Common myeloid progenitor, CD34-positive (primary cell): Measurements from ENCODE around the gene IFFO2.

Experiments
- CTCF ChIA-PET: fragments of 350-600 bp; sonication (Branson Sonifier 250); formaldehyde crosslinking; loops from one replicate; lab custom pipeline; 2021; ENCODE audit warnings: antibody characterized with exemption; lab: Charles Lee
- POLR2A ChIA-PET: fragments of 350-600 bp; sonication (Branson Sonifier 250); formaldehyde crosslinking; loops from one replicate; lab custom pipeline; 2021; ENCODE audit warnings: antibody characterized with exemption; lab: Charles Lee
- DNase-seq, 3 donors: peaks; one replicate each; pipeline versions ENCODE4 v3.0.0 to v3.0.0-alpha.2; 2013
- H3K27ac ChIP-seq, 2 experiments: 1 replicate in 1 of 2; 2 replicates in 1 of 2; pipeline ENCODE4 v1.7.0; 2013; ENCODE audit warnings: inconsistent platforms in 2 of 2, low read length in 2 of 2, mild to moderate bottlenecking in 2 of 2, low read depth in 1 of 2, moderate library complexity in 1 of 2; ENCODE audit not compliant: severe bottlenecking in 2 of 2, insufficient read depth in 1 of 2, poor library complexity in 1 of 2
- H3K27me3 ChIP-seq, 5 experiments: replicated peaks in 2 of 5; 1 replicate in 3 of 5; 2 replicates in 2 of 5; pipeline versions ENCODE4 v1.6.1 to v1.7.0; 2013; ENCODE audit warnings: low read length in 4 of 5, mild to moderate bottlenecking in 2 of 5, moderate library complexity in 2 of 5, inconsistent platforms in 1 of 5; ENCODE audit not compliant: insufficient read depth in 5 of 5, control insufficient read depth in 4 of 5
- H3K36me3 ChIP-seq, 4 experiments: 1 replicate in 2 of 4; 2 replicates in 2 of 4; pipeline versions ENCODE4 v1.6.1 to v1.7.0; 2013; ENCODE audit warnings: low read length in 3 of 4, control low read depth in 1 of 4, mild to moderate bottlenecking in 1 of 4; ENCODE audit not compliant: control insufficient read depth in 4 of 4, insufficient read depth in 4 of 4
- H3K4me1 ChIP-seq, 4 experiments: 1 replicate in 3 of 4; 2 replicates in 1 of 4; pipeline versions ENCODE4 v1.6.1 to v1.7.1; 2013; ENCODE audit warnings: low read length in 3 of 4, mild to moderate bottlenecking in 3 of 4, control low read depth in 1 of 4, inconsistent platforms in 1 of 4, moderate library complexity in 1 of 4; ENCODE audit not compliant: control insufficient read depth in 4 of 4, insufficient read depth in 4 of 4; ENCODE audit errors: control extremely low read depth in 1 of 4
- H3K4me3 ChIP-seq, 7 experiments: 1 replicate in 4 of 7; 2 replicates in 3 of 7; pipeline versions ENCODE4 v1.5.1 to v1.7.0; 2013; ENCODE audit warnings: mild to moderate bottlenecking in 7 of 7, low read length in 6 of 7, moderate library complexity in 6 of 7, inconsistent platforms in 2 of 7, low read depth in 2 of 7, control low read depth in 1 of 7; ENCODE audit not compliant: insufficient read depth in 4 of 7, control insufficient read depth in 1 of 7; ENCODE audit errors: extremely low read depth in 1 of 7
- H3K9me3 ChIP-seq, 5 experiments: 1 replicate in 4 of 5; 2 replicates in 1 of 5; pipeline versions ENCODE4 v1.6.1 to v1.7.1; 2013; ENCODE audit warnings: low read length in 4 of 5, mild to moderate bottlenecking in 2 of 5, inconsistent platforms in 1 of 5, low read depth in 1 of 5, moderate library complexity in 1 of 5; ENCODE audit not compliant: control insufficient read depth in 4 of 5, insufficient read depth in 2 of 5; ENCODE audit errors: control extremely low read depth in 1 of 5
- WGBS: methylation state at CpG from one replicate; pipeline ENCODE4 v1.1.5; 2013; ENCODE audit not compliant: insufficient coverage; 5-methylcytosine and 5-hydroxymethylcytosine counted together

Gene IFFO2

DNA sequence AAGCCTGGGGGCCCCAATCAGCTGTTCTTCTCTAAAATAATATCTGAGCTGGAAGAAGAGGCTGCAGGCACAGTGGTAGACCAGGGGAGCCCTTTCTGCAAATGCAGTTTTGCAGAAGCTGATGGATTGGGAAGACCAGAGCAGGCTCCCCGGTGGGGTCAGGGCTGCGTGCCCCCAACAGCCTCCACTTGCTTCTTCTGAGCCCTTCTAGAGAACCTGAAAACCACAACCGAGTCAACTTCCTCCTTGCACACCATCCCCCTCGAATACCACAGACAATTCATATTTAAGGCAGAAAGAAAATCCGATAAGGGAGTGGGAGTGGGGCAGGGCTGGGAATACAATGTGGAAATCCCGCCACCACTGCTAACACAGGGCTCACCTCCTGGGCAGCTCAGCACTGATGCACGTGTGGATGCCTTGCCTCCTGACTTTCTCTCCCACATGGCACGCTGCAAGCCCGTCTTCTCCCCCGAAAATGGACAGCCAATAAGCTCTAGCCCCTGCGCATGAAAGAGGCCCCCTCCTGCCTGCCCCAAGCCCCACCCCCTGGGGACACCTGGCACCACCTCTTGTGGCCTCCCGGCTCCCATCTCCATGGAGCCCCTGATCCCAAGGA is 28.7 kb downstream of the IFFO2 start:
- DNase-seq, result peak; percentile 77 to 93 (median 92)
- ChIA-PET CTCF (interaction anchor here (1.1 to 13.0 kb wide), 8 partner anchors 9 to 51 kb away, joined by 3 to 199 read pairs (median 11); partner anchors contain the start of gene ALDH4A1), POLR2A (interaction anchor here (1.3 to 3.1 kb wide), 3 partner anchors 20 to 23 kb away, joined by 5 to 16 read pairs (median 8); no protein-coding TSS in a partner anchor)
- Histone ChIP-seq H3K9me3 (no peaks in the 10 kb centered on the region), H3K4me3 (peak overlapping the region in 6 of 7 experiments; percentile 17 to 64 (median 54)), H3K27me3 (no peaks in the 10 kb centered on the region), H3K36me3 (no peaks in the 10 kb centered on the region), H3K4me1 (peaks cover 4 to 72% (median 69%) of the 10 kb centered on the region in 4 experiments), H3K27ac (peak overlapping the region in 1 of 2 experiments; percentile 84)
- WGBS, result 3% methylated on average over 8 of the region's 12 CpGs

DNA sequence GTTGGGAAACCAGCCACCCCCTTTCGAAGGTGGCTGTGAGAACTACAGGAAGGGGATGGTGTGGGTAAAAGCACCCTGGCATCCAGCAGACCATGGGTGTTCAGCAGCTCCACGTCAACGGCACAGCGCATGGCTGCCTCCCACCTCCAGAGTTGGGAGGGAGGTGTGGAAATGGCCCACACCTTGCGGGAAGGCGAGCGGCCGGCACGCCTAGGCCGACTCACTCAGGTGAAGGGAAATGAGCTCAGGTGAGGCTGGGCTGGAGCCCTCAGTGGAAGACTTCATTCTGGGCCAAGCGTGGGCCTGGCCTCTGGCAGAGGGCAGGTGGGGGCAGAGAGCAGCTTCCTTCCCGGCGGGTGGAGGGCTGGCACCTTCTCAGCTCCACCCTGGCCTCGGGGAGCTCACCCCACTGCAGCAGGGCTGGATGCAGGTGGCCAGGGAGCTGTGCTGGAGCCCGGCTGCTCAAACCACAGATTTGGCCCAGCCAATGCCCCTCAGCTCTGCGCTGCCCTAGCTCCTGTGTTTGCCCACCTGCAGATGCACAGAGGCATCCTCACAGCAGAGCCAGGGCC is 29.3 kb downstream of the IFFO2 start:
- no peaks in the 10 kb centered on the region for H3K27me3 ChIP-seq
- DNase-seq, result no peak
- peak overlapping the region; percentile 84 to 85 for H3K27ac ChIP-seq
- WGBS, result 23% methylated on average over 16 of the region's 16 CpGs
- H3K9me3 ChIP-seq, result no peaks in the 10 kb centered on the region
- ChIA-PET CTCF (interaction anchor here (1.1 to 13.0 kb wide), 8 partner anchors 10 to 52 kb away, joined by 3 to 199 read pairs (median 11); partner anchors contain the start of gene ALDH4A1), POLR2A (interaction anchor here (1.3 to 3.1 kb wide), 3 partner anchors 19 to 24 kb away, joined by 5 to 16 read pairs (median 8); no protein-coding TSS in a partner anchor)
- H3K4me1 ChIP-seq, result peaks cover 4 to 78% (median 75%) of the 10 kb centered on the region in 4 experiments
- no peaks in the 10 kb centered on the region for H3K36me3 ChIP-seq
- H3K4me3 ChIP-seq, result peak overlapping the region in 6 of 7 experiments; percentile 17 to 64 (median 54)

DNA sequence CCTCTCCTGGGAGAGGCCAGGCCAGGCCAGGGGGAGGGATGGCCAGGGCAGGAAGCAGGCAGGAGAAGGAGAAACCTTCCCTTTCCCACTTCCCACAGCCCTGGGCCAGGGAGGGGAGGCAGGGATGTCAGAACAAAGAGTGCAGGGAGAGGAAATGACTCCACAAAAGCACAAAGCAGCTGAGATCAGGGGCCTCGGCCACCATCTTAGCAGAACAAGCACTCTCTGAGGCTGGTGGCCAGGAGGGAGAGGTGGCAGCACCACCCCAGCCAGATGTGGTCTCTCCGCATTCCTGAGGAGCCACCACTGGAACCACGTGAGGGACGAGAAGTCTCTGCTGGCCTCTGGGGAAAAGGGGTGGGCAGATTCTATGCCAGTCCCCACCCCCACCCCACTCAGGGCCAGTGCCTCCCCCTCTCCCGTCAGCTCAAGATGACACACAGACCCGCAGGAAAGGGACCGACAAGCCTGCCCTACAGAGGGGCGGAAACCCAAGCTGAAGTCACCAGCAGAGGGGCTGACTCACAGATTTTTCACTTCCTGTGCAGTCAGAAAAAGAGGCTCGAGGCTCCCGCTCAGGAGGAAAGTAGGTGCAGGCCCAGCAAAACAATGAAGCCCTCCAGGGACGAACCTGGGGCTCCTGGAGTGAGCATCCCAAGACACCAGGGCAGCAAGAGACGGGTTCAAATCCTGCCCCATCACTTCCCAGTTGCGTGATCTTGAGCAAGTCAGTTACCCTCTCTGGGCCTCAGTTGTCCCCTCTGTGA is 30.0 kb downstream of the IFFO2 start:
- DNase-seq, result peak; percentile 91 to 99 (median 98)
- no peaks in the 10 kb centered on the region for H3K27me3 ChIP-seq
- H3K4me3 ChIP-seq, result peak overlapping the region in 4 of 7 experiments; percentile 46 to 64 (median 62)
- H3K4me1 ChIP-seq, result peaks cover 4 to 84% (median 79%) of the 10 kb centered on the region in 4 experiments
- ChIA-PET CTCF (interaction anchor here (1.1 to 13.0 kb wide), 7 partner anchors 10 to 46 kb away, joined by 3 to 199 read pairs (median 17); partner anchors contain the start of gene ALDH4A1), POLR2A (interaction anchor here (0.6 to 3.1 kb wide), 4 partner anchors 19 to 35 kb away, joined by 3 to 16 read pairs (median 6); no protein-coding TSS in a partner anchor)
- H3K27ac ChIP-seq, result peak overlapping the region; percentile 84 to 85
- no peaks in the 10 kb centered on the region for H3K36me3 ChIP-seq
- 0% methylated on average over 10 of the region's 13 CpGs for WGBS
- H3K9me3 ChIP-seq, result no peaks in the 10 kb centered on the region

DNA sequence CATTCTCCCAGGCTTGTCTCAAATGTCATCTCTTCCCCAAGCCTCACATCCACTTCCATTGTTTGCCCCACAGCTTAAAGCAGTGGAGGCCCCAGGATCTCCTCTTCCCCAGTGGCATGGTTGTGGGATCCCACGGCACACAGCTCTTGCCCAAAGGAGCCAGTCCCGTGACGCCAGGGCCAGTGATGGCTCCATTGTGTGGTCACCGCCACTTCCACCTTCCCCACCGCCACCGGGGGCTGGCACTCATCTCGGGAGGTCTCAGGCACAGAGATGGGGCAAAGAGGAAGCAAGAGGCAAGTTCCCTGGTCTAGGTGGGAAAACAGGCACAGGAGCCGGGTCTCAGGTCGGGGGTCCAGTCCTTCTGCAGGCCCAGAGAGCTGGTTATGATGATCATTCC is 31.2 kb downstream of the IFFO2 start:
- H3K9me3 ChIP-seq, result no peaks in the 10 kb centered on the region
- peak in 1 of 3 donors; percentile 26 for DNase-seq
- 79% methylated on average over 6 of the region's 9 CpGs for WGBS
- peaks cover 4 to 84% (median 78%) of the 10 kb centered on the region in 4 experiments for H3K4me1 ChIP-seq
- no peak overlapping the region for H3K27ac ChIP-seq
- H3K36me3 ChIP-seq, result peaks cover 0 to 9% (median 3%) of the 10 kb centered on the region in 4 experiments
- ChIA-PET POLR2A (interaction anchor here (0.5 kb wide), 1 partner anchor 1877 kb away, joined by 3 read pairs; no protein-coding TSS in a partner anchor), CTCF (interaction anchor here (1.3 to 13.0 kb wide), 4 partner anchors 15 to 48 kb away, joined by 4 to 199 read pairs (median 52); no protein-coding TSS in a partner anchor)
- no peak overlapping the region for H3K4me3 ChIP-seq
- no peaks in the 10 kb centered on the region for H3K27me3 ChIP-seq

DNA sequence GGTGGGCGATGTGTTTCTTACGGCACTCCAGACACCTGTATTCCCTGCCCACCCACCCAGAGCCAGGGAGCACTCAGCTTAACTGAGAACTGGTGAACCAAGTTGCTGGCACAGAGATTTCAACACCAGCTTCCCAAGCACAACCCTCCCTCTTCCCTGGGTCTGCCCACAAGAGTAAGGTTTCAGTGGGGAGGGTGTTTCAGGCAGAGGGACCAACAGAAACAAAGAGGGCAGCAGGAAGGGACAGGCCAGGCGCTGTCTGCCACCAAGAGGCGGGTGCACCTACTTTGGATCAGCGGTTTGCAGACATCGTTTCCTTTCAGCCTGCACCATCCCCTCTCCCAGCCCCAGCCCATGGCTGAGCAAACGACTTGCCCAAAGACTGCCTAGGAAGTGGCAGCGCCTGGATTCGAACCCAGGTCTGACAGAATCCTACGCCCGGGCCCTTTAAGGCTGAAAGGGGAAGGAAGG is 32.2 kb downstream of the IFFO2 start:
- Histone ChIP-seq H3K36me3 (peaks cover 0 to 16% (median 8%) of the 10 kb centered on the region in 4 experiments), H3K9me3 (no peaks in the 10 kb centered on the region), H3K27ac (peak overlapping the region in 1 of 2 experiments; percentile 27), H3K4me3 (peak overlapping the region in 5 of 7 experiments; percentile 17 to 58 (median 39)), H3K4me1 (peaks cover 4 to 73% (median 68%) of the 10 kb centered on the region in 4 experiments), H3K27me3 (no peaks in the 10 kb centered on the region)
- CTCF ChIA-PET, result interaction anchor here (0.8 to 13.0 kb wide), 7 partner anchors 14 to 188 kb away, joined by 4 to 199 read pairs (median 5); no protein-coding TSS in a partner anchor
- POLR2A ChIA-PET, result interaction anchor here (0.8 to 1.6 kb wide), 5 partner anchors 12 to 50 kb away, joined by 3 to 9 read pairs (median 5); partner anchors contain the start of gene IFFO2
- 13% methylated on average over 10 of the region's 11 CpGs for WGBS
- DNase-seq, result peak in 2 of 3 donors; percentile 50 to 64

DNA sequence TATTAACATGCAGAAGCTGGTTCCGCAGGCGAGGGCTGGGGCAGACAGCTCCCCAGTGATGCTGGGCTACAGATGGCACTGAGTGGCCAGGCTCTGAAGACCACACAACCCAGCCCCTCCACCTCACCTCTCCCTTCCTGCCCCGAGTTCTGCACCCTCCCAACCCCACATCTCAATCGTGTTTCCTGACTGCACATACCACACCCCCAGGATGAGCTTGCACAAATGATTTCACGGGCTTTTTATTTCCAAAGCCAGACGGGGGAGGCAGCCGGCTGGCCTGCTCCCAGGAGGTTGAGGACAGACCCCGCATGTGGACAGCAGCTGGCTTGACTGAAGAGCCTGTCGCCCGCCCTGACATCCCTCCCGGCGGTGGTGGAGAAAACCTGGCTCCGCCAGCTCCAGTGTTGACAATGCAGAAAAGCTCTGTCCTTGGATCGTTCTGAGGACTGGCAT is 32.7 kb downstream of the IFFO2 start:
- Histone ChIP-seq H3K4me3 (peak overlapping the region in 5 of 7 experiments; percentile 17 to 58 (median 39)), H3K36me3 (peaks cover 0 to 16% (median 8%) of the 10 kb centered on the region in 4 experiments), H3K9me3 (no peaks in the 10 kb centered on the region), H3K27ac (peak overlapping the region in 1 of 2 experiments; percentile 27), H3K27me3 (no peaks in the 10 kb centered on the region), H3K4me1 (peaks cover 4 to 69% (median 63%) of the 10 kb centered on the region in 4 experiments)
- WGBS, result 4% methylated on average over 14 of the region's 14 CpGs
- ChIA-PET CTCF (interaction anchor here (0.8 to 13.0 kb wide), 7 partner anchors 13 to 189 kb away, joined by 4 to 199 read pairs (median 5); no protein-coding TSS in a partner anchor), POLR2A (interaction anchor here (0.8 to 1.6 kb wide), 6 partner anchors 11 to 51 kb away, joined by 3 to 9 read pairs (median 5); partner anchors contain the start of gene IFFO2)
- peak; percentile 76 to 98 (median 97) for DNase-seq
